A549 (cell line): ENCODE data around the gene KAT2A. TPM values are rescaled to one million over a fixed set of nuclear protein-coding genes. Genes with fewer than 3 reads are reported as not detected.
"Not testable (repeated sequence)": the region's sequence is repeated elsewhere in the genome, so short reads cannot be mapped to it uniquely, and the experiment has no call there.

ENCODE experiments used
- ATAC-seq, 2 experiments: fragments of 200-7000 bp in 1 of 2; fragments of >200 bp in 1 of 2; cut with Nextera tagmentation in 1 of 2; cut with Tn5 transposase in 1 of 2; 3 replicates each; pipeline versions ENCODE4 v1.8.0 to v1.9.1; 2018 to 2020; ENCODE audit warnings: mild to moderate bottlenecking in 1 of 2, moderate library complexity in 1 of 2
- CTCF ChIA-PET: fragments of 300-600 bp; sonication (Branson Sonifier 250); formaldehyde crosslinking; extraction: SDS; loops from one replicate; lab custom pipeline; 2021; ENCODE audit warnings: antibody characterized with exemption, inconsistent platforms; lab: Yijun Ruan, JAX
- POLR2A ChIA-PET: fragments of 350-600 bp; formaldehyde crosslinking; extraction: SDS; loops from one replicate; lab custom pipeline; 2021; ENCODE audit warnings: antibody characterized with exemption, inconsistent platforms; lab: Yijun Ruan, JAX
- DNase-seq, 2 experiments: peaks; one replicate each; pipeline versions ENCODE4 v3.0.0 to v3.0.0-alpha.2; 2011 to 2016; ENCODE audit warnings: low read depth in 1 of 2, low spot score in 1 of 2
- FAIRE-seq: peaks from 2 replicates; lab custom pipeline; 2011; peaks lifted over from hg19 to GRCh38; lab: Jason Lieb, UNC
- H3K27ac ChIP-seq, 2 experiments: fragments of >200 bp; sonication (Bioruptor Twin); formaldehyde crosslinking; 3 replicates each; pipeline ENCODE4 v1.5.1; 2016 to 2017
- H3K4me1 ChIP-seq: fragments of >200 bp; sonication (Bioruptor Twin); formaldehyde crosslinking; 3 replicates; pipeline ENCODE4 v1.6.1; 2016
- H3K4me2 ChIP-seq: fragments of >200 bp; sonication (Bioruptor Twin); formaldehyde crosslinking; 3 replicates; pipeline ENCODE4 v1.6.1; 2016
- H3K4me3 ChIP-seq: fragments of >200 bp; sonication (Bioruptor Twin); formaldehyde crosslinking; 3 replicates; pipeline ENCODE4 v1.5.1; 2016
- H3K9me3 ChIP-seq: fragments of >200 bp; sonication (Bioruptor Twin); formaldehyde crosslinking; 3 replicates; pipeline ENCODE4 v1.6.1; 2016
- BHLHE40 ChIP-seq: IDR thresholded peaks from 2 replicates; pipeline ENCODE4 v1.6.1; 2012; ENCODE audit warnings: low read depth, low read length, inconsistent platforms
- CBX2 ChIP-seq: fragments of 200-600 bp; sonication (generic); IDR thresholded peaks from 2 replicates; pipeline ENCODE4 v1.6.1; 2016; ENCODE audit warnings: low read depth, mild to moderate bottlenecking, borderline replicate concordance
- CBX8 ChIP-seq: fragments of 200-600 bp; sonication (generic); IDR thresholded peaks from 2 replicates; pipeline ENCODE4 v1.6.1; 2016
- CTCF ChIP-seq: fragments of >200 bp; sonication (Bioruptor Twin); formaldehyde crosslinking; IDR thresholded peaks from 3 replicates; pipeline ENCODE4 v1.5.1; 2016
- ELK1 ChIP-seq: fragments of 150-350 bp; IDR thresholded peaks from 2 replicates; pipeline ENCODE4 v1.6.1; 2014; ENCODE audit warnings: low read depth, mild to moderate bottlenecking, low read length
- GATA3 ChIP-seq: IDR thresholded peaks from 2 replicates; pipeline ENCODE4 v1.6.1; 2012; ENCODE audit warnings: borderline replicate concordance
- HDAC2 ChIP-seq: fragments of 200-600 bp; sonication (generic); IDR thresholded peaks from 2 replicates; pipeline ENCODE4 v1.6.1; 2016
- HEYL ChIP-seq: fragments of 250-450 bp; sonication (Bioruptor Pico); IDR thresholded peaks from 2 replicates; pipeline ENCODE4 v1.8.0; 2021; ENCODE audit warnings: mild to moderate bottlenecking, moderate library complexity
- HMGXB4 ChIP-seq: fragments of 250-450 bp; sonication (Bioruptor Pico); IDR thresholded peaks from 2 replicates; pipeline ENCODE4 v1.5.0; 2021; ENCODE audit warnings: mild to moderate bottlenecking, moderate library complexity, borderline replicate concordance
- KDM5A ChIP-seq: fragments of 200-600 bp; sonication (generic); IDR thresholded peaks from 2 replicates; pipeline ENCODE4 v1.6.1; 2016; ENCODE audit warnings: antibody characterized with exemption, mild to moderate bottlenecking
- MAZ ChIP-seq: fragments of 150-350 bp; IDR thresholded peaks from 2 replicates; pipeline ENCODE4 v1.6.1; 2014; ENCODE audit warnings: antibody characterized with exemption, low read depth, low read length, borderline replicate concordance
- POLR2AphosphoS2 ChIP-seq: conservative IDR thresholded peaks from 2 replicates; pipeline ENCODE4 v1.6.1; 2012; ENCODE audit warnings: low read length, improper control_type of control experiment, inconsistent platforms
- RAD21 ChIP-seq, 2 experiments: fragments of >200 bp in 1 of 2; sonication (Bioruptor Twin) in 1 of 2; formaldehyde crosslinking in 1 of 2; IDR thresholded peaks in 1 of 2; conservative IDR thresholded peaks in 1 of 2; 2 replicates in 1 of 2; 3 replicates in 1 of 2; pipeline ENCODE4 v1.6.1; 2012 to 2018; ENCODE audit warnings: inconsistent platforms in 1 of 2
- REST ChIP-seq: fragments of 200-600 bp; sonication (generic); IDR thresholded peaks from 2 replicates; pipeline ENCODE4 v1.6.1; 2016; ENCODE audit warnings: antibody characterized with exemption, mild to moderate bottlenecking, moderate library complexity
- SREBF2 ChIP-seq: fragments of 450-650 bp; IDR thresholded peaks from 2 replicates; pipeline ENCODE4 v1.6.1; 2014; ENCODE audit warnings: mild to moderate bottlenecking, moderate library complexity
- ZFP36 ChIP-seq: fragments of 450-650 bp; IDR thresholded peaks from 2 replicates; pipeline ENCODE4 v1.6.1; 2014; ENCODE audit warnings: borderline replicate concordance; ENCODE audit not compliant: partially characterized antibody
- ZNF302 ChIP-seq: fragments of 250-450 bp; sonication (Bioruptor Pico); IDR thresholded peaks from 2 replicates; pipeline ENCODE4 v1.9.0; 2021; ENCODE audit warnings: inconsistent platforms, mild to moderate bottlenecking, moderate library complexity
- ZSCAN20 ChIP-seq: fragments of 250-450 bp; sonication (Bioruptor Pico); IDR thresholded peaks from 2 replicates; pipeline ENCODE4 v1.8.0; 2022; ENCODE audit warnings: mild to moderate bottlenecking, moderate library complexity
- WGBS: methylation state at CpG from one replicate; pipeline ENCODE4 v1.1.6; 2017; ENCODE audit errors: missing lambda C conversion rate; 5-methylcytosine and 5-hydroxymethylcytosine counted together
- polyA plus RNA-seq, 4 experiments: library from polyadenylated mRNA; depleted of rRNA in 3 of 4; stranded (reverse); fragments of >200 nt; fragmentation: RNase III in 1 of 4; extraction: RNeasy Plus Mini Kit Qiagen cat#74134 plus additional on column Dnase treatment in 1 of 4; gene quantifications; 2 replicates in 3 of 4; 3 replicates in 1 of 4; pipeline ENCODE4 v1.2.3, GENCODE V29; 2011 to 2017

The KAT2A gene
- polyA plus RNA-seq, 2 of the 4 experiments (the other 2 are of a cell fraction) = 42.2 to 68.1 TPM

GRCh38 chr17:42146911-42147607 is 25.9 kb upstream of the KAT2A start:
- peaks cover 13% of the 10 kb centered on the region; the same call in 2 of the 3 replicates for H3K4me1 ChIP-seq
- no peak overlapping the region for H3K27ac ChIP-seq
- DNase-seq (no peak), ATAC-seq (peak; percentile 28; a peak in 4 of 6 replicates), FAIRE-seq (no peak)
- H3K4me2 ChIP-seq = no peak overlapping the region
- 86% methylated on average over 13 of the region's 13 CpGs for WGBS
- TF ChIP-seq ELK1 (no peak), HDAC2 (no peak), GATA3 (no peak), HEYL (CRISPR knock-in tag) (no peak), ZNF302 (CRISPR knock-in tag) (no peak), POLR2AphosphoS2 (no peak), SREBF2 (no peak), REST (no peak)
- ChIA-PET POLR2A (no interaction called here), CTCF (interaction anchor here (0.6 to 2.1 kb wide), 3 partner anchors 24 to 962 kb away, joined by 3 to 5 read pairs (median 5); partner anchors contain the start of genes HSPB9 and KCNH4)
- no peak overlapping the region for H3K4me3 ChIP-seq
- no peaks in the 10 kb centered on the region for H3K9me3 ChIP-seq

- H3K4me3 ChIP-seq, H3K4me2 ChIP-seq, H3K27ac ChIP-seq, POLR2A ChIA-PET, DNase-seq, FAIRE-seq, ATAC-seq, H3K9me3 ChIP-seq: not testable (repeated sequence)
- CTCF ChIA-PET = interaction anchor here (0.7 to 3.8 kb wide), 11 partner anchors 9 to 92 kb away, joined by 3 to 8 read pairs (median 4); no protein-coding TSS in a partner anchor
- 76% methylated on average over 4 of the region's 4 CpGs for WGBS
- H3K4me1 ChIP-seq = peaks cover 13% of the 10 kb centered on the region; the same call in 2 of the 3 replicates
Measured at GRCh38 chr17:42143138-42143537, 22.0 kb upstream of the KAT2A start.

- Histone ChIP-seq H3K4me2 (no peak overlapping the region), H3K4me1 (peaks cover 13% of the 10 kb centered on the region; the same call in 2 of the 3 replicates), H3K27ac (no peak overlapping the region), H3K4me3 (no peak overlapping the region), H3K9me3 (no peaks in the 10 kb centered on the region)
- DNase-seq = no peak
- peak in 1 of 2 experiments; percentile 22; a peak in 1 of 6 replicates for ATAC-seq
- ChIA-PET CTCF (interaction anchor here (0.7 to 3.8 kb wide), 10 partner anchors 8 to 42 kb away, joined by 3 to 8 read pairs (median 4); no protein-coding TSS in a partner anchor), POLR2A (no interaction called here)
- FAIRE-seq = no peak
- 90% methylated on average over 7 of the region's 7 CpGs for WGBS
- TF ChIP-seq CBX2 (no peak), RAD21 (conservative IDR thresholded peaks at IDR 0.05 in 1 of 2, IDR thresholded peaks at IDR 0.05 in 1 of 2) (no peak), ZSCAN20 (CRISPR knock-in tag) (no peak), REST (no peak), BHLHE40 (no peak), CTCF (no peak), KDM5A (no peak), MAZ (no peak), ZFP36 (no peak), HMGXB4 (no peak), CBX8 (no peak)
Measured at GRCh38 chr17:42142371-42142896, 21.3 kb upstream of the KAT2A start.
